Kidney (tissue), 14 donors: ENCODE results near the gene INPP5A. TPM values are rescaled to one million over a fixed set of nuclear protein-coding genes. Genes with fewer than 3 reads are reported as not detected.

Experiments used
- DNase-seq, 5 donors: peaks; one replicate each; pipeline ENCODE4 v3.0.0-alpha.2; 2013 to 2020
- FAIRE-seq: peaks from 2 replicates; lab custom pipeline; 2012; peaks lifted over from hg19 to GRCh38; lab: Jason Lieb, UNC
- H3K27ac ChIP-seq, 2 donors: one replicate each; pipeline ENCODE4 v1.7.0; 2013; ENCODE audit warnings: low read depth in 2 of 2, low read length in 2 of 2, inconsistent platforms in 1 of 2
- H3K27me3 ChIP-seq: one replicate; pipeline ENCODE4 v1.7.1; 2013; ENCODE audit warnings: low read length, inconsistent platforms; ENCODE audit not compliant: control insufficient read depth, insufficient read depth
- H3K36me3 ChIP-seq, 3 donors: one replicate each; pipeline versions ENCODE4 v1.7.0 to v1.7.1; 2013; ENCODE audit warnings: low read length in 3 of 3, control low read depth in 1 of 3, inconsistent platforms in 1 of 3; ENCODE audit not compliant: insufficient read depth in 3 of 3, control insufficient read depth in 2 of 3
- H3K4me1 ChIP-seq, 3 donors: one replicate each; pipeline versions ENCODE4 v1.7.0 to v1.7.1; 2013; ENCODE audit warnings: low read length in 3 of 3, inconsistent platforms in 1 of 3, low read depth in 1 of 3; ENCODE audit not compliant: control insufficient read depth in 2 of 3, insufficient read depth in 2 of 3
- H3K4me3 ChIP-seq, 3 donors: one replicate each; pipeline versions ENCODE4 v1.7.0 to v1.8.1; 2013; ENCODE audit warnings: low read length in 3 of 3, control low read depth in 1 of 3, inconsistent platforms in 1 of 3
- H3K9ac ChIP-seq, 3 donors: one replicate each; pipeline versions ENCODE4 v1.7.0 to v1.7.1; 2013; ENCODE audit warnings: low read length in 3 of 3, control low read depth in 1 of 3, inconsistent platforms in 1 of 3
- H3K9me3 ChIP-seq, 3 donors: one replicate each; pipeline versions ENCODE4 v1.7.0 to v1.7.1; 2013; ENCODE audit warnings: low read length in 3 of 3, control low read depth in 1 of 3, inconsistent platforms in 1 of 3; ENCODE audit not compliant: control insufficient read depth in 2 of 3, insufficient read depth in 1 of 3
- intact Hi-C: fragments of 100-400 bp; cut with DNase I; formaldehyde crosslinking; loops from one replicate; pipeline ENCODE4 v1.11.1; 2022
- polyA plus RNA-seq: library from polyadenylated mRNA; stranded (reverse); fragments of 350-450 nt; fragmentation: Illumina TruSeq; extraction: RNeasy Lipid Tissue Mini Kit (QIAGEN cat#74804); gene quantifications from one replicate; pipeline ENCODE4 v1.2.3, GENCODE V29; 2014; ENCODE audit warnings: low read depth, low replicate concordance; ENCODE audit not compliant: insufficient read depth
- total RNA-seq: library from RNA; stranded (reverse); fragmentation: NEBNext Ultra II Directional; extraction: Animal tissue kit (Norgen Biotek cat#: 25700); gene quantifications from one replicate; pipeline ENCODE4 v1.2.1, GENCODE V29; 2021
- TF ChIP-seq, protein P1 (sequence below): IDR thresholded peaks from 3 replicates; pipeline ENCODE4 v1.5.1; 2012; ENCODE audit warnings: mild to moderate bottlenecking, moderate library complexity, borderline replicate concordance; ENCODE audit not compliant: insufficient read depth; ENCODE audit errors: extremely low read depth
- donor health status: control.
- donor health status: control.
- donor health status: control.
- donor health status: control.
- donor health status: control.
- donor health status: DM: yes; HTN: yes; CAD: no.
- donor health status: Normal renal cell carcinoma (clear cell type).

Gene INPP5A
- total and polyA plus RNA-seq, 2 donors from 2014 or later, result 20.8 to 40.3 TPM

DNA sequence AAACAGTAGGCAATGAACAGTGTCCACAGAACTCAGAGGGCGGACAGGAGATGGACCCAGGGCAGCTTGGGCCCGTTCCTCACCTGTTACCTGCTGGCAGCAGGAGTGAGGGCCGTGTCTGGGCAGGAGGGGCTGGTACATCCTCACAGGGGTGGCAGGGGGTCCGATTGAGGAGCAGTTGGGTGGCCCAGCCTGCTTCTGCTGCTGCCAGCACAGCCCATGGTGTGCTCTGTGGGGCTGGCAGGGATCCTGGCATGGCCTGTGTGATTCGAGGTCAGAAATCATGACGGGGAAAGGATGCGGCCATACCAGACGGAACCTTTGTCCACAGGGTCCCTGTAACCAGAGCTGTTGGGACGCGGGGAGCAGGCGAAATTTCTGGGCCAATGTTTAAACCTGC is 49.6 kb downstream of the INPP5A start:
- FAIRE-seq (no peak), DNase-seq (no peak)
- Histone ChIP-seq H3K9ac (no peak overlapping the region), H3K27me3 (no peaks in the 10 kb centered on the region), H3K36me3 (no peaks in the 10 kb centered on the region), H3K9me3 (no peaks in the 10 kb centered on the region), H3K4me1 (peaks cover 0 to 33% (median 18%) of the 10 kb centered on the region in 3 donors), H3K4me3 (no peak overlapping the region), H3K27ac (peak overlapping the region in 1 of 2 donors; percentile 27)
- intact Hi-C loops, result no loop called here
- TF ChIP-seq, protein P1, sequence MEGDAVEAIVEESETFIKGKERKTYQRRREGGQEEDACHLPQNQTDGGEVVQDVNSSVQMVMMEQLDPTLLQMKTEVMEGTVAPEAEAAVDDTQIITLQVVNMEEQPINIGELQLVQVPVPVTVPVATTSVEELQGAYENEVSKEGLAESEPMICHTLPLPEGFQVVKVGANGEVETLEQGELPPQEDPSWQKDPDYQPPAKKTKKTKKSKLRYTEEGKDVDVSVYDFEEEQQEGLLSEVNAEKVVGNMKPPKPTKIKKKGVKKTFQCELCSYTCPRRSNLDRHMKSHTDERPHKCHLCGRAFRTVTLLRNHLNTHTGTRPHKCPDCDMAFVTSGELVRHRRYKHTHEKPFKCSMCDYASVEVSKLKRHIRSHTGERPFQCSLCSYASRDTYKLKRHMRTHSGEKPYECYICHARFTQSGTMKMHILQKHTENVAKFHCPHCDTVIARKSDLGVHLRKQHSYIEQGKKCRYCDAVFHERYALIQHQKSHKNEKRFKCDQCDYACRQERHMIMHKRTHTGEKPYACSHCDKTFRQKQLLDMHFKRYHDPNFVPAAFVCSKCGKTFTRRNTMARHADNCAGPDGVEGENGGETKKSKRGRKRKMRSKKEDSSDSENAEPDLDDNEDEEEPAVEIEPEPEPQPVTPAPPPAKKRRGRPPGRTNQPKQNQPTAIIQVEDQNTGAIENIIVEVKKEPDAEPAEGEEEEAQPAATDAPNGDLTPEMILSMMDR, result no peak

DNA sequence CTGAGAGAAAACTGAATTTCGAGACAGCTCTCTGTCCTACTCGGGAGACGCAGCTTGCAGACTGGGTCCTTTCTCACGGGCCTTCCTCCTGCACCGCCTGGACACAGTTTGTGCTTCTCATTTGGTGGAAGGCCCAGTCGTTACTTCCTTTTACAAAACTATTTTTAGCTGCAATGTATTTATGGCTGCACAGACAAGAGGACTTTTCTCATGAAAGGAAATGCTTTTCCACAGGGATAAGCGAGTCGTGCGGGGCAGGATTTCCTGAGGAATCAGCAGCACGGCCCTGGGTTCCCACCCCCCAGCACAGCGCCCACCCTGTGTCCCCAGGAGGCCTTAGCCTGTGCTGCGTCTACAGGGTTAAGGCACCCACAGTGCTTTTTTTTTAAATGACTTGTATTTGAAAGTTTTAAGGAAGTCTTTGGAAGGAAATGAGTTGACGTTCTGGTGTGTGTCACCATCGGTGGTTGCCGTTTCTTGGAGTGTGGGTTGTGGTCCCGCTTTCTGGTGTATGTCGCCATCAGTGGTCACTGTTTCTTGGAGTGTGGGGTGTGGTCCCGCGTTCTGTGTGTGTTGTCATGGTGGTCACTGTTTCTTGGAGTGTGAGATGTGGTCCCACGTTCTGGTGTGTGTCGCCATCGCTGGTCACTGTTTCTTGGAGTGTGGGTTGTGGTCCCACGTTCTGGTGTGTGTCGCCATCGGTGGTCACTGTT is 50.9 kb downstream of the INPP5A start:
- FAIRE-seq (no peak), DNase-seq (peak in 1 of 5 donors; percentile 81)
- H3K4me3 ChIP-seq, result no peak overlapping the region
- TF ChIP-seq, protein P1, result no peak
- intact Hi-C loops, result no loop called here
- peak overlapping the region; percentile 59 to 74 for H3K27ac ChIP-seq
- no peak overlapping the region for H3K9ac ChIP-seq
- H3K27me3 ChIP-seq, result no peaks in the 10 kb centered on the region
- H3K4me1 ChIP-seq, result peaks cover 0 to 33% (median 18%) of the 10 kb centered on the region in 3 donors
- no peaks in the 10 kb centered on the region for H3K36me3 ChIP-seq
- no peaks in the 10 kb centered on the region for H3K9me3 ChIP-seq

DNA sequence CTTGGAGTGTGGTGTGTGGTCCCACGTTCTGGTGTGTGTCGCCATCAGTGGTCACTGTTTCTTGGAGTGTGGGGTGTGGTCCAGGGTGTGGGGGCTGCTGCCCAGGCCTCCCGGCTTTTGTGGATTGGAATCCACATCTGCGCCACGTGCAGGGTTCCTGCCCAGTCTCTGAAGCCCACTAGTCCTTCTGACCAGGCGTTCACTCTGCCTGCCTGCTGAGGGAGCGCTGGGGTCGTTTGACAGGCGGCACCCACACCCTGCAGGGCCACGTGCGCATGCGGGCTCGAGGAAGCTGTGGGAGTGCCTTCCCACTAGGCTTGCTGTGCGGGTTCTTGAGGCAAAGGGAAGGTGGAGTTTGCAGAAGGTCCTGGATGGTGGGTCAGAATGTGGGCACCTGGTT is 51.4 kb downstream of the INPP5A start:
- H3K4me1 ChIP-seq, result peaks cover 0 to 33% (median 18%) of the 10 kb centered on the region in 3 donors
- no peak overlapping the region for H3K4me3 ChIP-seq
- H3K27me3 ChIP-seq, result no peaks in the 10 kb centered on the region
- no peak overlapping the region for H3K9ac ChIP-seq
- intact Hi-C loops, result no loop called here
- TF ChIP-seq, protein P1, result no peak
- H3K9me3 ChIP-seq, result no peaks in the 10 kb centered on the region
- no peaks in the 10 kb centered on the region for H3K36me3 ChIP-seq
- peak overlapping the region; percentile 59 to 74 for H3K27ac ChIP-seq
- DNase-seq (no peak), FAIRE-seq (no peak)
